ENCODE measurements around the gene UNCX.

DNA sequence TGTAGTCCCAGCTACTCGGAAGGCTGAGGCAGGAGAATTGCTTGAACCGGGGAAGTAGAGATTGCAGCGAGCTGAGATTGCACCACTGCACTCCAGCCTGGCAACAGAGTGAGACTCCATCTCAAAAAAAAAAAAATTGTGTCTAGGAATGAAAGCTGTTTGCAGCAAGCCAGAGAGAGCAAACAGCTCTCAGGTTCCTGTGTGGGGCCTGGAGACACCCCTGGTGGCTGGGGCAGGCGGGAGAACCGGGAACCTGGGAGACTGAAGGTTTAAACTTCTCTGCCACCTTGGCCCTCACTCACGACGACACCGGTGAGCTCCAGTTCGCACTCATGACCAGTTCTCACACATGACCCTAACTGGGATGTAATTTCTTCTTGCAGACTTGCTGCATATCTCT lies 13.2 kb upstream of the UNCX start:
- TF ChIP-seq CTCF (IDR thresholded peaks at IDR 0.05; ENCODE audit: insufficient read depth, low read length, poor library complexity, severe bottlenecking) (no peak), EZH2phosphoT487 (conservative IDR thresholded peaks at IDR 0.05; ENCODE audit: low read length) (no peak)
